A549 (cell line): ENCODE measurements around the gene MATN3.

Experiments used
- CTCF ChIP-seq: fragments of >200 bp; sonication (Bioruptor Twin); formaldehyde crosslinking; IDR thresholded peaks from 3 replicates; pipeline ENCODE4 v1.5.1; 2016
- JUN ChIP-seq, 2 experiments: fragments of >200 bp; sonication (Bioruptor Twin); formaldehyde crosslinking; IDR thresholded peaks; 2 replicates in 1 of 2; 3 replicates in 1 of 2; pipeline ENCODE4 v1.6.1; 2016 to 2017
- PBX3 ChIP-seq: IDR thresholded peaks from 2 replicates; pipeline ENCODE4 v1.6.1; 2012
- POLR2A ChIP-seq: IDR thresholded peaks from 2 replicates; pipeline ENCODE4 v1.6.1; 2012; ENCODE audit warnings: mild to moderate bottlenecking, low read length

GRCh38 chr2:20034218-20034617 is 21.8 kb upstream of the MATN3 start:
- no peak for TF ChIP-seq PBX3
- TF ChIP-seq POLR2A, result no peak
- no peak for TF ChIP-seq CTCF
- TF ChIP-seq JUN (IDR thresholded peaks at IDR 0.05), result no peak
